GM21528 (cell line): ENCODE data around the gene TRAPPC10.
A peak's percentile ranks its signal among the peaks of the same experiment; 100 is the strongest.
"Not testable (repeated sequence)": the region's sequence is repeated elsewhere in the genome, so short reads cannot be mapped to it uniquely, and the experiment has no call there.

Experiments used
- ATAC-seq: cut with Tn5 transposase; IDR thresholded peaks from one replicate; pipeline ENCODE4 v1.9.1; 2021; ENCODE audit warnings: mild to moderate bottlenecking, moderate library complexity; ENCODE audit not compliant: unreplicated experiment, low FRiP score

The TRAPPC10 gene

GRCh38 chr21:44084496-44085241, 72.6 kb downstream of the TRAPPC10 start:
- no peak for ATAC-seq

- no peak for ATAC-seq
These were observed 73.6 kb downstream of the TRAPPC10 start for GRCh38 chr21:44085491-44086321.

DNA sequence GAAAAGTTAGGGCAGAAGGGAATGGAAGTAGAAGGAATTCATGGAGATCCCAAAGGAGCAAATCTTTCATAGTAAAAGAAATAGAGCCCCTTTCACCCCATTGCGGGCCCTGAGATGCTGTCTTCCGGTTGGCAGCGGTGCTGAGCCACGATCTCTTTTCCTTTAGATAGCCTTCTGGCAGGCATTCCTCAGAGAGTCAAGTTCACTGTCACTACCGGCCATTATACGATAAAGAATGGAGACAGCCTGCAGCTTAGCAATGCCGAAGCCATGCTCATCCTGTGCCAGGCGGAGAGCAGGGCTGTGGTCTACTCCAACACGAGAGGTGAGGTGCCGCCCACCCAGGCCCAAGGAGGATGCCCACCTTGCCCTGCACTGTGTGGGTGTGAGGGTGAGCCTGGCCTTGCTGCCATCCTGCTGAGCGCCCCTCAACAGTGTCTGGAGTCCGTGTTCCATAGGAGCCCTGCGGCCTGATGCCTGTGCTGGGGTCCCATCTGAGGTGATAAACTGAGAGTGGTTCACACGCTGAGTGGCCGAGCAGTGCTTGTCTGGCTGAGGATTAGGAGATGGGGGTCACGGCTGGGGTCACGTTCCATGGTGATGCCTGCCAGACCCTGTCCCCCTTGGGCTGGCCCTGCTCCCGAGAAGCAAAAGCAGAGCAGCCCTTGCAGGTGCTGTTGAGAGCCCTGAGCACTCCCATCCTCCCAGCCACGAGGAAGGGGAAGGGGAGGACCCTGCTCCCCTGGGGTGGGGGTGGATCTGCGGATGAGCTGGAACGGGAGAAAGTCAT, 74.7 kb downstream of the TRAPPC10 start:
- ATAC-seq: no peak

DNA sequence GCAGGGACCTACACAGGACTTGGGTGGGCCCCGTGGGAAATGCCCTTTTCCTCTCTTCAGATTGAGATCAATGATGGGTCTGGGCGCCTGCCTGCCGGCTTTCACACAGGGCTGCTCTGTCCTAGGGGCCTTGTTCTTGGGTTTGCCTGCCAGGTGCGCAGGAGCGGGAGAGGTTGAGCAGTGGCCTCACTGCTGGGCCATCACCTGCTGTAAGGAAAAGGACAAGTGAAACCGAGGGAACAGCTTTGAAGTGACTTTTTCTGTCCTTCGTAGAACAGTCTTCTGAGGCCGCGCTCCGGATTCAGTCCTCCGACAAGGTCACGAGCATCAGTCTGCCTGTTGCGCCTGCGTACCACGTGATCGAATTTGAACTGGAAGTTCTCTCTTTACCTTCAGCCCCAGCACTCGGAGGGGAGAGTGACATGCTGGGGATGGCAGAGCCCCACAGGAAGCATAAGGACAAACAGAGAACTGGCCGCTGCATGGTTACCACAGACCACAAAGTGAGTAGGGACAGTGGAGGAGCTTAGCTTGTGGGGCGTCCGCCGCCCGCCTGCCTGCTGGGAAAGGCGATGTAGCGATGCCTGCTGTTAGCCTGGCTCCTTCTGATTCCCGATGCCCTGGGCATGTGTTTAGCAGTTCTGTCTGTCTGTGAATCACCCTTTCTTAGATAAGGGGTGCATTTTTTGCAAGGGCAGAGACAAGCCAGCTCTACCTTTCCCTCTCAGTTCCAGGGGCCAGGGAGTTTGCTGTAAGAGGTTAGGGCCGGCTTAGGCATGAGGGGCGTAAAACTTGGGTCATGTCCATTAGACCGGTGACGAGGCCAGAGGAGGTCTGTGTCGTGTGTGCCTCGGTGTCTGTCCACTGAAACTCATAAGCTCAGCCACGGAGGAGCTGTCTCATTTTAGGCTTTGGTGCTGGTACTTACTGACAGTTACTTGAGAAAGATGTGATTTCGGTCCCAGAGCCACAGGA, 75.6 kb downstream of the TRAPPC10 start:
- no peak for ATAC-seq

DNA sequence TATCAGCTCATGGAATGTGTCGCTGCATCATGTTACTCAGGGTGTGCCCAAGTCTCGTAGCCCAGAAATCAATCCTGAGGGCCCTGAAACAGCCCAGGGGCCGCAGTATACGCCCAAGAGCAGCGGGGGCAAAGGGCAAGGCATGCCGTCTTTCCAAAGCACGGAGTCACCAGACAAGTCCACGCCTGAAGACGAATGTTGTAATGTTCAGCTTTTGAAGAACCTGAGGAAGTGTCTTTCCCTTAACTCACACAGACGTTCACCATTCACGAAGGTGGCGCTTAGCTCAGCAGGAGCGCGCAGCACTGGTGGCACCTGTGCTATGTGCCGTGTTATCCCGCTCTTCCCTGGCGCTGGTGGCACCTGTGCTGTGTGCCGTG, 76.3 kb downstream of the TRAPPC10 start:
- no peak for ATAC-seq

GRCh38 chr21:44089001-44089911, 77.1 kb downstream of the TRAPPC10 start:
- ATAC-seq: no peak

DNA sequence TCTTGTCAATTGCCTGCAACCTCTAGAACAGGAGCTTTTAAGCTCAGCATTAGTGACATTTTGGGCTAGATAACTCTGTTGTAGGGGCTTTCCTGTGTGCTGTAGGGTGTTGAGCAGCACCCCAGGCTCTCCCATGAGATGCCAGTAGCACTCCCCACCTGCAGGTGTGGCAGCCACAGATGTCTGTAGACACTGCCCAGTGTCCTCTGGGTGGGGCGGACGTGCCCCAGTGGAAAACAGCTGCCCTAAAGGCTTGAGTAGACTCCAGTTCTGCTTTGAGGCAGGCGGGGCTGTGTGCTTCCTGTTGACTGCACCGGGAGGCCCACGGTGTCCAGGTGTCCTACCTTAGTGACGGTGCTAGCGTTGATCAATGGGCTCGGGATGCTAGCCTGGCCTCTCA, 78.2 kb downstream of the TRAPPC10 start:
- ATAC-seq: no peak

- no peak for ATAC-seq
These were observed 80.1 kb downstream of the TRAPPC10 start for GRCh38 chr21:44092211-44092610.

GRCh38 chr21:44093761-44094160, 81.7 kb downstream of the TRAPPC10 start:
- ATAC-seq: no peak

DNA sequence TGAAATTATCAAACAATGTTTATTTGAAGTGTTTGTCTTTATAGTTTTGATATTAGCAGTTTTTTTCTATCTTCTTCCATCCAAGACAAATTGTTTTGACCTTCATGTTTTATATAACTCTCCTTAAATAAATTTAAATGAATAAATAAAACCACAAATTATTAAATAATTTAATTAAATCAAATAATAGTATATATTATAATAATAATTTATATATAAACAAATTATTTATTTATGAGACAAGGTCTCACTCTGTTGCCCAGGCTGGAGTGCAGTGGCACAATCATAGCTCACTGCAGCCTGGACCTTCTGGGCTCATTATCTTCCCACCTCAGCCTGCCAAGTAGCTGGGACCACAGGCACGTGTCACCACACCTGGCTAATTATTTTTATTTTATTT, 82.7 kb downstream of the TRAPPC10 start:
- no peak for ATAC-seq

GRCh38 chr21:44098507-44098906, 86.4 kb downstream of the TRAPPC10 start:
- not testable (repeated sequence) for ATAC-seq

DNA sequence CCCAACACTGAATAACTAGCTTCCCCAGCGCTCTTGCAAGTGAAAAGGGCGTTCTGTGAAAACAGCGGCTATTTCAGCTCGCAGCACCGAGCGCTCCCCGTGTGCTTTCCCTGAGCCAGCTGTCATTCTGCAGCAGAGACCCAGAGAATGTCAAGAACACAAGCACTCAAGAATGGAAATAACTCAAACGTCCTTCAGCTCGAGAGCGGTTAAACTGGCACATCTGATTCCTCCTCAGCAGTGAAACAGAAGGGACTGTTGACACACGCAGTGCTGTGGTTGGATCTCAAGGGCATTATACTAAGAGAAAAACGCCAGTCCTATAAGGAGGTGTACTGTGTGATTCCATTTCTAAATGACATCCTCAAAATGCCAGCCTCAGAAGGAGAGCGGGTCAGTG, 86.9 kb downstream of the TRAPPC10 start:
- not testable (repeated sequence) for ATAC-seq

DNA sequence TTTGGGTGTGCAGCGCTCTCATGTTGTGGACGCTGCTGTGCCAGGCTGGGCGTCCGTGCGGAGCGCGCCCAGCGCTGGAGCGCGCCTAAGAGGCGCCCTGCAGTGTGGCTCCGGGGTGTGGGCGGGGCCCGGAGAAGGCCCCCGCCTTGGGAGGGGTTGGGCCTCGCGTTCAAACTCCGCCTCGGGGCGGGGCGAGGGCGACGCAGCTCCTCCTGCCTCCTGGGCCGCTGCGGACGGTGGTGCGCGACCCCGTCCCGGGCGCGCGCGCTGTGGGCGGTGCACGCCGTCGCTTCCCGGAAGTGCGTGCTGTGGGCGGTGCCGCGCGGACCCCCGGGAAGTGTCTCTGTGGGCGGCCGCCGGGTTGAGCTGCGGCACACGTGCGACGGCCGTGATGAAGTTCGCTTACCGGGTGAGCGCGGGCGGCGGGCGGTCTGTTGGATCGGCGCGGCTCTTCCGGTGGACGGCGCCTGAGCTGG, 95.0 kb downstream of the TRAPPC10 start, which contains the start of gene PWP2:
Gene PWP2 (plus strand): TSS at position 374 of the 476 bp plus-strand sequence. CDS start 18 bp downstream, at position 392.
- ATAC-seq: peak; percentile 91

DNA sequence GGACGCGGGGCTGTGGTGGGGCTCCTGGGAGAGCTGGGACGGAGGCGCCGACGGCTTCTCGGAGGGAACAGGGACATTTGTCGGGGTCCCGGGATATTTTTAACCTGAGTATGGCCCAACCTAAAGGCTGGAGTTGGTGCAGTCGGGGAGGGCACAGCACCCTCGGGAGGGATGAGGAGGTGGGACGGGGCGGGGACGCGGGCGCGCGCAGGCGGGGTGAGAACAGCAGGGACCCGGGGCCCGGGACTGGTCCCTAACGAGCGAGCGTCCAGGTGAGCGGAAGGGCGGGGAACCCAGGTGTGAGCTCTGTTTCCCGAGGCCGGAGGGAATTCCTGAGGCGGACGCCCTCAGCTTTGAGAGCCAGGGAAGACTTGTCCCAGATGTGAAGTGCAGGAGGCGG, 95.5 kb downstream of the TRAPPC10 start:
- peak; percentile 31 for ATAC-seq

GRCh38 chr21:44113702-44114371, 101.7 kb downstream of the TRAPPC10 start:
- not testable (repeated sequence) for ATAC-seq

- not testable (repeated sequence) for ATAC-seq
These were observed 110.0 kb downstream of the TRAPPC10 start for GRCh38 chr21:44122131-44122530.

- ATAC-seq: not testable (repeated sequence)
These were observed 115.7 kb downstream of the TRAPPC10 start for GRCh38 chr21:44127827-44128226.

DNA sequence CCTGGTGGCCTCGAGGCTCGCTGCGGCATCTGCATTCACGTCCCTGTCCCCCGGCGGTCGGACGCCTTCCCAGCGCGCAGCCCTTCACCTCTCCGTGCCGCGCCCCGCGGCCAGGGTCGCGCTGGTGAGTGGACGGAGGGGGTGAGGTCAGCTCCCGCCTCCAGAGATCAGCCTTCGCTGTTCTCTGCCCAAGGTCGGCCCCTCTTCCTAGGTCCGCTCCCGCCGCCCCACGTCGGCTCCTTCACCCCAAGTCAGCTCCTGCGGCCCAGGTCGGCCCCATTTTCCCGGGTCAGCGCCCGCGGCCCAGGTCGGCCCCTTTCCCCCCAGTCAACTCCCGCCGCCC, 121.6 kb downstream of the TRAPPC10 start:
- peak; percentile 25 for ATAC-seq
